GM18499 (cell line): ENCODE measurements around the gene GNAQ.

ENCODE experiments used
- ATAC-seq: cut with Tn5 transposase; IDR thresholded peaks from one replicate; pipeline ENCODE4 v1.9.1; 2021; ENCODE audit warnings: moderate number of reproducible peaks; ENCODE audit not compliant: insufficient read depth, unreplicated experiment

GNAQ gene

GRCh38 chr9:77857513-77858259, 173.9 kb downstream of the GNAQ start:
- no peak for ATAC-seq

DNA sequence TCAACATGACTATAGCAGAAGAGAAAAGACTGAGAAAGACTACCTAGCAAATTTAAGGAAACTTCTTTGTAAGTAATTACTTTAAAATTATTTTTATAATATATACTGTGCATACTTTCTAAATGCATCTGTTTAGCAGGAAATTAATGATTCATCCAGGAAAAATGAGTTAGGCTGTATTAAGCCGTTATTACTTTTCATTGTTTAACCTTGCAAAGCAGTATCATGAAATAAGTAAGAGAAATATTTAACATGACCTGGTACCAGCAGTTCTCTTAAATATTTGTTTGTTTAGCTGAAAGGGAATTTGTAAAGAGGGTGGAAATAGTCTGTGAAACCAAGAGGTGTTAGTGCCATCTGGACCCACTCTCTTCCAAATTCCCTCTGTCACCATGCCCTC, 175.0 kb downstream of the GNAQ start:
- no peak for ATAC-seq

GRCh38 chr9:77854916-77855311, 176.7 kb downstream of the GNAQ start:
- no peak for ATAC-seq

- no peak for ATAC-seq
Observed at GRCh38 chr9:77854258-77854915, 177.2 kb downstream of the GNAQ start.

DNA sequence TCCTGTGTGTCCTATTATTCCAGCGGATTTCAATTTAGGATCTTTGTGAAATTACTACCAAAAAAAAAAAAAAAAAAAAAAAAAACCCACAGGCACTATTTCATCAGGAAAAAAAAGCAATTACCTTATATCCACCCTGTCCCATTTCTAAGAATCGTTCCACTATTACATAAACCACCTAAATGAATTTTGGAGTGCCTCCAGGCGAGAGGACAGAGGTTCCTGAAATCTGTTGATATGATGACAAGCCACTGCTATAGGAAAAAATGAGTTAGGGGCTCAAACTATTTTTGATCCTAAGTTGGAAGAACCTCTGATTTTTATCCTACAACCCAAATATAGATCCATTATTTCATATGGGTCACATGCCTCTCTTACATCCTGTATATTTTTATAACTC, 177.9 kb downstream of the GNAQ start:
- ATAC-seq: no peak

DNA sequence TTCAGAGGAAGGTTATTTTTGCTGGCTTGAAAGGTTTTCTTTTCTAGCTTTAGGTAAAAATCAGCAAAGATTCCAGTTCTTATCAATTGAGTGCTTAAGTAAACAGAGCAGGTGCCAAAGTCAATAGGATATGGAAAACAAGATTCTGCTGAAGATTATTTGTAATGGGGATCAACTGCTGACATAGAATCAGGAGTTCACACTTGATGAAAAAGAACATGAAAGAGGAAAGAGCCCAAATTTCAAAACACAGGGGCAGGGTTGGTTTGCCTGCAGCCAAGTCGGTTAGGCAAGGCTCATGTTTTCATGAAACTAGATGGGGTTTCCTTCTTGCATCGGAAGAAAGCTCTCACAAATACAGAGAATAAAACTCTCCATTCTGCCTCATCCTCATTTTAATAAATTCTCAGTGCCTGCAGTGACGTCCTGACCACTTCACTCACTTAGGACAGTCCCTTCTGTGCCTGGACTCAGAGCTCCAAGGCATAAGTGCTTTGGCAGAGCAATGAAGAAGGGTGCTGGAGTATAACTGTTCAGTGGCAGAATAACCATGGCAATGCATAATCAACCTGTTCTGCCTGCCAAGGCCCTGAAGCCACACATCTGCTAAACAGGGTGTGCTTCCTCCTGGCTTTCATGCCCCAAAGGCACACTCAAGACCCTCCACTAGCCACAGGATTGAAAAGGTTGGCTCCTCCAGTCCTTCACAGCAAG, 179.6 kb downstream of the GNAQ start:
- ATAC-seq: no peak

DNA sequence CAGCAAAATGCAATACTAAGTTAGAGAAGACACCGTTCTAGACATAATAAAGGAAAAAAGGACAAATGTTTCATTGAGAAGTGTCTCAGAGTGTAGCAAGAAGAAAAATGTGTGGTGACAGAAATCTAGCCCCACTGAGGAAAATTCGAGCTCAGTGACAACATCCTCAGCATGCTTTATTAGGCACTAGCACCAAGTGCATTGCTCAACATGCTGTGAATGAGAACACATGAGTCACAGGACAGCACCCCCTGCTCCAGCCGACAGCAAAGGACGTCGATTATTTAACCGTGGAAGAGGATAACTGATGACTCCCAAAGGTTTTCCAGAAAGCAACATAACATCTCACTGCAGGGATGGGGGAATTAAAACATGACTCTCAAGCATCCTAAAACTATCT, 182.7 kb downstream of the GNAQ start:
- ATAC-seq: no peak

DNA sequence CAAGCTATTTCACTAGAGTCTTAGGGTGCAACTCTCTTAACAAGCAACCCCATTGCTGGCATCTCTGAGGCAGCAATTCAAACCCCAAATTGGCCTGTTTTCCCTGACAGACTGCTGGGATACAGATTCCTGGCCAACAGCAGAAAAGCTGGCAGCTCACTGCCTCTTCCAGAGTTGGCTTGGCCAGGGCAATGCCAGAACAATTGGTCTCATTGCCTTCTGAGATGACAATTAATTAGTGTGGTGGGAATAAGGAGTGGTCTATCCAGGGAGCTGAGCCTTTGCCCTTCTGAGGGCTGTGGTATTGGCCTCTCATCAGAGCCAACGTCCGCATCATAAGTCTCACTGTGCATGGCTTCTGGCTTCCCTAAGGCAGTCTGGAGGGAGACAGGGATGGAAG, 183.2 kb downstream of the GNAQ start:
- no peak for ATAC-seq

DNA sequence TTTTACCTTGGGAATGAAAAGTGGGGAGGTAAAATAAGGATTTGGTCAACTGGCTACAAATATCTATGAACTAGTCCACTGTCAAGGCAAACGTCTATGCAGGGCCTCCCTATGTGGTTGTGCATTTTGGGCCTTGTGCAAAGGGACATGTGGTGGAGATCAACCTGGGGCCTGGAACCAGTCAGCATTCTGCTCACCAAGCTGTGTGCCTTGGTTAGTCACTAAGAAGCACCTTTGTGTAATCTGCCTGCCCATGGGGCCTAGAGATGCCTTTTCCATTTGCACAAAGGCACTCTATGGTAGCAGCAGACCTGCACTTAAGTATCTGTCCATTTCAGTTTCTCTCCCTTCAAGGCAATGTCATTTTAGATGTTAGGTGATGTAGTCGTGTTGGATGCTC, 184.0 kb downstream of the GNAQ start:
- no peak for ATAC-seq

- no peak for ATAC-seq
Observed at GRCh38 chr9:77847059-77847499, 184.5 kb downstream of the GNAQ start.

GRCh38 chr9:77844415-77844814, 187.2 kb downstream of the GNAQ start:
- ATAC-seq: no peak

DNA sequence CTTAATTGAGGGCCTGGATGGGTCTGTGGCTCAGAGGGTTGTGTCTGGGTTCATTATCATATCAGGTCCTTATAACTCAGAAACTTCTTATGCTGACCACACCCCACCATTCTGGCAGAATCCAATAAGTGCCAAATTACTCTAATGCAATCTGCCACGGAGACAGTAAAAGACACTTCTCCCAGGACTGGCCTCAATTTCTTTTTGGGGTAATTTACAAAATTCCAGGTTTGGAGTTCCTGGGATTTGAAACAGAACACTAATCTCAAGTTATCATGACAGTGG, 187.8 kb downstream of the GNAQ start:
- ATAC-seq: no peak

DNA sequence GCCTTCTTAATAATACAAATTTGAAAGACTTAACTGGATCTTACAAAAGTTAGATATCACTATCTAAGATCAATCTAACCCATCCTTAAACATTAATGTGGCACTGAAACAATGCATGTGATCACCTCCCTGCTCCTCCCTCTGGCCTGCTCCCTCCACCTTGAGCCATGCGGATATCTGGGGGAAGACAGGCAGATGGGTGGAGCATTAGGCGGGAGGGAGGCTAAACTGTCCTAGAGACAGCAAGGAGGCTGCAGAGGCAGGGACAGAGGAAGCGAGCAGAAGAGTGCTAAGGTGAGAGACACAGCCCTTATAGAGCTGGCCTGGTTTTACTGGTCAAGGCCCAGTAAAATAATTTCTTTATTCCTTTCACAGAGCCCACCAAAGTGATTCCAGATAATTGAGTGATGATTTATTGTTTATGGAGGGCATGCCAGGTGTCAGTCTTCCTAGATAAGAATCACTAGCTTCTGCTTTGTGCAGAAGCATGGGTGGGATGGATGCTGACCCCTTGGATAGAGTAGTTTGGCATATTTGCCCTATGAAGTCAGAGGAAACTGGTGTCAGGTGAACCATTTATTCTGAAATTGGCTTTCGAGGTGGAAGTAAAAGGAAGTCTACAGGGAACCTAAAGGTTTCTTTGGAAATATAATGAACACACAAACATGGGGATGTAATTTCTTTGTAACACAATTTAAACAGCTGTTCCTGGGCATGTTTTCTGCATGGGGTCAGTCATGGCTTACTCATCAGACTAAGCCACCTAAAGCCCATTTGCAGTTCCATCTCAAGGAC, 188.3 kb downstream of the GNAQ start:
- ATAC-seq: no peak

GRCh38 chr9:77841739-77842386, 189.7 kb downstream of the GNAQ start:
- ATAC-seq: no peak

DNA sequence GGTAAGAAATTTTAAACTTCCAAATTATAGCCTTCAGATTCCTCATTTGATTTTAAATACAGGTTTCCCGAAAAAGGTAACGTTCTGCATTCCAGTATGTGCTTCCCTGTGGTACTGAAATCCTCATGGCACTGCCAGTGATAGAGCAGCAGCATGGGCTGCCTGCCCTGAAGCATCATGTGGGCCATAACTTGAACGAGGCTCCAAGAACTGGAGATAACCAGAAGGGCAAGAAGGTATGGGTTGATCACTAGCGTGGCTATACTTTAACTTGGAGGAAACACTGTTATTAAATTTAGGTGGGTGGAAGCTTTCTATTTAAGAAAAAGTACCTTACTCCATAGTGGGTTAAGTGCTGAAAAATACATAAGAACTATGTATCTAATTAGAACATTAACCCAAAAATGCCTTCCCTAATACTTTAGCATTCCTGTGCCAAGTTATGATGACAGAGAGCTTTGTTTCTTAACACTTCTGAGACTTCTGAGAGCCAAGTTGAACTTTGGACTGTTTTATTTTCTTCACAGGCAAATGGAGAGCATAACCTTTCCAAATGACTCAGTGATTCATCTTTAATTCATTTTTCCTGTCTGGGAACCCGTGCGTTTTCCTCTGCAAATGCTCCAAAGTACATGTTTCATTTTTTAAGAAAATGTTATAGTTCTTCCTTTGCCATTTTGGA, 192.0 kb downstream of the GNAQ start:
- ATAC-seq: no peak

- ATAC-seq: no peak
Observed at GRCh38 chr9:77838986-77839385, 192.6 kb downstream of the GNAQ start.

DNA sequence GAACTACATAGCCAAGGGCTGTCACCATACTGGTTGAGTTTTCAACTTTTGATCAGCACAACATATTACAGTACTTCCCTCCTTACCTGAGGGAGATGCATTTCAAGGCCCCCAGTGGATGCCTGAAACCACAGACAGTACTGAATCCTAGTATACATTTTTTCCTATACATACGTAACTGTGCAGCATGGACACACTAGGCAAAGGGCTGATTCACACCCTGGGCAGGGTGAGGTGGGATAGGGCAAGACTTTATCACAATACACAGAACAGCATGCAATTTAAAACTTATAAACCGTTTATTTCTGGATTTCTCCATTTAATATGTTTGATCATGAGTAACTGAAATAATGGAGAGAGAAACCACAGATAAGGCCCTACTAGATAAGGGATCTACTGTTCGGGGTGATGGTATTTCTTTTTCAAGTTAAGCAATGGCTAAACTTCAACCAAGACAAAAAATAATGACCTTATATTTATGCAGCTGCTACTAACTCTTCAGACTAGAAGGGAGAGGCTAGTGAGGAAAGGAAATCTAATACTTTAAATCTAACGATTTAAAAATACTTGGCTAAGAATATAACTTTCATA, 196.6 kb downstream of the GNAQ start:
- ATAC-seq: no peak

DNA sequence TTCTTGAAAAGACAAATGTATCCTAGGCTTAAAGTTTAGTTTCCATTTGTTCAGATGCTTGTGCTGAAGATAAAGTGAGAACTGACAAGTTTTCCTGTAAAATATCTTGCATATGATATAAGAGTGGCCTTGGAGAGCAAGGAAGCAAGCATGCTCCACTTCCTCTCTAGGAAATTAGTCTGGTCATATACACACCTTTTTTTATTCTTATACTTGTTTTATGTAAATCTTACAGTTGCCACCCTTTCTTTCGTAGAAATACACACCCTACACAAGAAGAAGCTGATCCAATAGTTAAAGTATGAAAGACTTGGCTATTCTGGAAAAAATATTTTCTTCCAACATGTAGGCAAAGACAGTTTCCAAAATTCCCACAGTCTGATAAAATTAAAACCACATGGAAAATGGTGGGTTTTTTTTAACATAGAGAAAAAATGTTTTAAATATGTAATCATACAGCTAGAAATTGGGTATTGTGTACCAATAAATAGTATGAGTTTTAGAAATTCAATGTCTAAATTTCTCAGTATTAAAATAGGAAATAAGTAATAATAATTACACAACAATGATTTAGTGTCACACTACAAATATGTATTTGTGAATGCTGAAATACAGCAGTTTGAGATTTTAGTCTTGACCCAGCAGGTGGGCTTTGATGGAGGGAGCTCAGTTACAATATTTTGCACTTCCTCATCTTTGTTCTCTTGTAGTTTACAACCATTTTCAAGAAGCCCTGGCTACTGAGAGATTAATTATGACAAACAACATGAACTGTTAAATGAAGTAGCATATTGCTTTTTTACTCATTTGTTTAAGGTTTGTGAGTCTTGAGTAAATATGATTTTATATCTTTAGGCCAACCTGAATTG, 197.8 kb downstream of the GNAQ start:
- ATAC-seq: no peak

DNA sequence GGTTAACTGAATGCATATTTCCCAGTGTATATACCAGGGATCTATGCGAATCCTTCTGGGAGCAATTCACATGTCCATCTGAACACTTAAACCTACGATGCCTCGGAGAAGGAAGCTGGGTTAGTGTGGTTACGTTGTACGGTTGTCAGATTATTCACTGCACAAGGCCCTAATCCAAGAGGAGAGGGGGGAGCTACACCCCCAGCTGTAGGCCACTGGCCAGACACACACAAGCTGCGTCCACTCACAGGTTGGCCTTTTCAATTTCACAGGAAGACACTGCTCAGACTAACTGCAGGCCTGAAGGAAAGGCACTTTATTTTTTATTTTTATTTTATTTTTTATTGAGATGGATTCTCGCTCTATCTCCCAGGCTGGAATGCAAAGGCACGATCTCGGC, 199.0 kb downstream of the GNAQ start:
- no peak for ATAC-seq
